ENCODE measurements around the gene LHX4. TPM values are rescaled to one million over a fixed set of nuclear protein-coding genes. Genes with fewer than 3 reads are reported as not detected.

Gene LHX4
- total and polyA plus RNA-seq, 8 donors = 0.03 to 0.19 (median 0.12) TPM; not detected in 3

GRCh38 chr1:180311011-180311730, 81.1 kb downstream of the LHX4 start:
- H3K4me3 ChIP-seq = no peak overlapping the region
- no peak overlapping the region for H3K27ac ChIP-seq
- no peak for ATAC-seq
- H3K36me3 ChIP-seq = peaks cover 0 to 4% (median 0%) of the 10 kb centered on the region in 3 donors
- intact Hi-C loops (cut with DNase I) = no loop called here
- no peak for FAIRE-seq
- no peaks in the 10 kb centered on the region for H3K27me3 ChIP-seq
- 95 to 97% methylated on average over 4 of the region's 4 CpGs for WGBS, 2 donors
- TF ChIP-seq CTCF (IDR thresholded peaks at IDR 0.05) = no peak
- H3K4me1 ChIP-seq = no peaks in the 10 kb centered on the region
- no peaks in the 10 kb centered on the region for H3K9me3 ChIP-seq
- no peak for DNase-seq

DNA sequence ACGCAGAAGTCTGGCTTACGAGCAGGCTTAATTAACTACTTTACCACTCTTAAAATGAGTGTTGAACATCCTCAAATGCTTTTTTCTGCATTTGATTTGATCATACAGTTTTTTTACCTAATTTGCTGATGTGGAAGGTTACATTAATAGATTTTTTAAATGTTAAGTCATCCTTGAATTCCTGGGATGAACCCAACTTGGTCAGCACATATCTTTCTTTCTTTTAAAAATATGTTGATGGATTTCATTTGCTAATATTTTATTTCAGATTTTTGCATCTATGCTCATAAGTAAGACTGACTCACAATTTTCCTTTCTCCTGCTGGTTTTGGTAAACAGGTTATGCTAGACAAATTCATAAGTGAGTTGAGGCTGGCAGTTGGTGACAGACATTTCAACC, 82.9 kb downstream of the LHX4 start:
- Histone ChIP-seq H3K27me3 (no peaks in the 10 kb centered on the region), H3K4me3 (no peak overlapping the region), H3K36me3 (peaks cover 0 to 4% (median 0%) of the 10 kb centered on the region in 3 donors), H3K27ac (no peak overlapping the region), H3K4me1 (no peaks in the 10 kb centered on the region), H3K9me3 (no peaks in the 10 kb centered on the region)
- 93% methylated on average over 2 of the region's 2 CpGs for WGBS, 2 donors
- no peak for TF ChIP-seq CTCF (IDR thresholded peaks at IDR 0.05)
- intact Hi-C loops (cut with DNase I) = no loop called here
- DNase-seq = no peak
- no peak for ATAC-seq
- FAIRE-seq = no peak

DNA sequence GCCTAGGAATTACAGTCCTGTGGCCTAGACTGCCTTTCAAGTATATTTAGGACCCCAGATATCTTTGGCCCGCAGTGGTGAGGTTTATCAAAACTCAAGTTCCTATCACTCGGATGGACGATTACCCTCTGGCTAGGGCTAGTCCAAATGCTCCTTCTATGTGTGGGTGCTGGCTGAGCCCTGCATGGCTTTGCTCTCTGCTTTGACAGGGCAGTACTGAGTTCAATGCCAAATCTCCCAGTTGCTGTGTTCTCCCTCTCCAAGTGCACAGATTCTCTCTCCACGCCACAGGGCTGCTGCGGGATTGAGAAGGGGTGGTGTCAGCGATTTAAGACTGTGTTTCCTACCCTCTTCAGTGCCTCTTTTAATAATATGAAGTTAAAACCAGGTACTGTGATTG, 97.0 kb downstream of the LHX4 start:
- WGBS, 2 donors = 96 to 98% methylated on average over 6 of the region's 6 CpGs
- no peak for FAIRE-seq
- no peak for ATAC-seq
- no peak for TF ChIP-seq CTCF (IDR thresholded peaks at IDR 0.05)
- Histone ChIP-seq H3K36me3 (no peaks in the 10 kb centered on the region), H3K9me3 (no peaks in the 10 kb centered on the region), H3K4me3 (no peak overlapping the region), H3K4me1 (no peaks in the 10 kb centered on the region), H3K27ac (no peak overlapping the region), H3K27me3 (no peaks in the 10 kb centered on the region)
- intact Hi-C loops (cut with DNase I) = no loop called here
- no peak for DNase-seq

Other genes starting within 250 kb of the LHX4 start
- 100 to 1,000 TPM in 4 of 6 donors, 10 to 100 TPM in 2; 67.5 to 143 (median 123) TPM for gene QSOX1, start 75.4 kb upstream of the LHX4 start, total RNA-seq
- 100 to 1,000 TPM in 1 of 2 donors, 10 to 100 TPM in 1; 85.1 to 117 TPM for gene QSOX1, start 75.4 kb upstream of the LHX4 start, polyA plus RNA-seq